HL-60 (cell line): ENCODE data around the gene FDX2.
A peak's percentile ranks its signal among the peaks of the same experiment; 100 is the strongest.

Source experiments
- DNase-seq, 2 experiments: peaks; one replicate each; pipeline ENCODE4 v3.0.0-alpha.2; 2010 to 2020; ENCODE audit warnings: low read depth in 1 of 2, low spot score in 1 of 2
- H3K27ac ChIP-seq: fragments of 250-450 bp; sonication (Bioruptor Pico); replicated peaks from 2 replicates; pipeline ENCODE4 v1.5.1; 2020; ENCODE audit warnings: mild to moderate bottlenecking, moderate library complexity
- H3K27me3 ChIP-seq: fragments of 250-450 bp; sonication (Bioruptor Pico); 2 replicates; pipeline ENCODE4 v1.5.1; 2021; ENCODE audit warnings: mild to moderate bottlenecking, moderate library complexity; ENCODE audit not compliant: insufficient read depth, poor library complexity, severe bottlenecking
- H3K4me3 ChIP-seq: replicated peaks from 2 replicates; pipeline ENCODE4 v1.5.1; 2011; ENCODE audit warnings: mild to moderate bottlenecking, control low read depth, low read length; ENCODE audit not compliant: insufficient read depth
- GABPA ChIP-seq: IDR thresholded peaks from 2 replicates; pipeline ENCODE4 v1.6.1; 2012; ENCODE audit warnings: low read depth
- POLR2AphosphoS5 ChIP-seq: IDR thresholded peaks from 2 replicates; pipeline ENCODE4 v1.6.1; 2012; ENCODE audit warnings: low read depth
- SPI1 ChIP-seq: IDR thresholded peaks from 2 replicates; pipeline ENCODE4 v1.6.1; 2012; ENCODE audit warnings: low read depth, mild to moderate bottlenecking, borderline replicate concordance
- TF ChIP-seq, protein P1 (sequence below): IDR thresholded peaks from 2 replicates; pipeline ENCODE4 v1.6.1; 2012; ENCODE audit warnings: low read depth; ENCODE audit not compliant: insufficient replicate concordance
- TF ChIP-seq, protein P2 (sequence below): IDR thresholded peaks from one replicate; pipeline ENCODE4 v1.5.1; 2011; ENCODE audit warnings: low read length, control low read depth, inconsistent platforms; ENCODE audit not compliant: insufficient read depth

Gene FDX2

DNA sequence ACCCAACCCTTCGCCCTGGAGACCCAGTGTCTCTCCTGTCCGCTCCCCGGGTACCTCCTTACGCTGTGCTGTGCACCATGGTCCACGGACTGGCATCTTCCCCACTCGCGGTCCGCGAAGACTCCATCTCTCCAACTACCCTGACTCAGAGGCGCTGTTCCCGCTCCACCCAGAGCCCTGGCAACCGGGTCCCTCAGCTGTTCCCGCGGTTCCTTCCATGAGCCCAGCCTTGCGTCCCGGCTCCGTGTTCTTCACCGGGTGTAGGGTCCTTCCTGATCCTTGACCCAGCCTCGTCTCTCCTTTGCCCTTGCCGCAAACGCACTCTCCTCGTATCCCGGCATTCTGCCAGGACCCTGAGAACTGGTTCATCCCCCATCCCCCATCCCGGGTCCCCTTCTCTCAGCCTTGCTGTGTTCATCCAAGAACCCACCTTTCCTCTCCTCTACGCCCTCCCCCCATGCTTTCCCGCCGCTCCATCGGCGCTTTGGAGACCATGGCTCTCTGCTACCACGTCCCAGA lies 25.4 kb downstream of the FDX2 start:
- DNase-seq = no peak
- no peak for TF ChIP-seq GABPA
- Histone ChIP-seq H3K27me3 (peaks cover 60% of the 10 kb centered on the region), H3K4me3 (peak overlapping the region; percentile 33; the same call in 1 of the 2 replicates), H3K27ac (no peak overlapping the region)

DNA sequence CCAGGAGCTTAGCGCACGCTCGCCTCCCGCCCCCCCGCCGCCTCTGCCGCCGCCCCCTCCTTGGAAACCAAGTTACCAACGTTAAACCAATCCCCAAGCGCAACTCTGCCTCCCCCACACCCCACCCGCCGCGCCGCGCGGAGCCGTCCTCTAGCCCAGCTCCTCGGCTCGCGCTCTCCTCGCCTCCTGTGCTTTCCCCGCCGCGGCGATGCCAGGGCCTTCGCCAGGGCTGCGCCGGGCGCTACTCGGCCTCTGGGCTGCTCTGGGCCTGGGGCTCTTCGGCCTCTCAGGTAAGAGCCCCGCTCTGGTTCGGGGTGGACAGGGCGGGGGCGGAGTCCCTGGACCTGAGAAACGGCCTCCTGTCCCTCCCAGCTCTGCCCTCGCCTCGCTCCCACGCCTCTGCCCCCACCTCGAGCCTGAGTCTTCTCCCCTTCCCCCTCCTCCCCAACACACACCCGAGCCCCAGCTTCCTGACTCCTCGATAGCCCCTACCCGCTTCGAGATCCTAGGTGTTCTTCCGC lies 25.9 kb downstream of the FDX2 start, which contains the start of gene ICAM5:
ICAM5 (plus strand) TSS at position 117 of the 521 bp plus-strand sequence; CDS start at position 209, 92 bp downstream.
- H3K4me3 ChIP-seq = peak within 1 kb of the TSS; percentile 33
- peaks cover 55% of the 10 kb centered on the region for H3K27me3 ChIP-seq
- DNase-seq = no peak
- TF ChIP-seq POLR2AphosphoS5 = no peak
- H3K27ac ChIP-seq = no peak within 1 kb of the TSS

DNA sequence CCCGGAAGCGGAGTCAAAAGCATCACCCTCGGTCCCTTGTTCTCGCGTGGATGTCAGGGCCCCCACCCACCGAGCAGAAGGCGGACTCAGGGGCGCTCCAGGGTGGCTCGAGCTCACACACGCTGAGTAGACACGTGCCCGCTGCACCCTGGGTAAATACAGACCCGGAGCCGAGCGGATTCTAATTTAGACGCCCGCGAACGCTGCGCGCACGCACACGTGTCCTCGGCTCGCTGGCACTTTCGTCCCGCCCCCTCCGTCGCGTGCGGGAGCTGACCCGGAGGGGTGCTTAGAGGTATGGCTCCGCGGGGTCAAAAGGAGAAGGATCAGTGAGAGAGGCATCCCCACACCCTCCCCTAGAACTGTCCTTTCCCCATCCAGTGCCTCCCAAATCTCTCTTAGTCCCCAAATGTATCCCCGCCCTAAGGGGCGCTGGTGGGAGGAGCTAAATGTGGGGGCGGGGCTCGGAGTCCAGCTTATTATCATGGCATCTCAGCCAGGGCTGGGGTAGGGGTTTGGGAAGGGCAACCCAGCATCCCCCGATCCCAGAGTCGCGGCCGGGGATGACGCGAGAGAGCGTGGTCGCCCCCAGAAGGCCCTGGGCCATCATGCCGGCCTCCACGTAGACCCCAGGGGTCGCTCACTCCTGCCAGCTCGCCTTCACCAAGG lies 26.5 kb downstream of the FDX2 start:
- no peak overlapping the region for H3K27ac ChIP-seq
- peaks cover 49% of the 10 kb centered on the region for H3K27me3 ChIP-seq
- peak in 1 of 2 experiments; percentile 43 for DNase-seq
- TF ChIP-seq, protein P1, sequence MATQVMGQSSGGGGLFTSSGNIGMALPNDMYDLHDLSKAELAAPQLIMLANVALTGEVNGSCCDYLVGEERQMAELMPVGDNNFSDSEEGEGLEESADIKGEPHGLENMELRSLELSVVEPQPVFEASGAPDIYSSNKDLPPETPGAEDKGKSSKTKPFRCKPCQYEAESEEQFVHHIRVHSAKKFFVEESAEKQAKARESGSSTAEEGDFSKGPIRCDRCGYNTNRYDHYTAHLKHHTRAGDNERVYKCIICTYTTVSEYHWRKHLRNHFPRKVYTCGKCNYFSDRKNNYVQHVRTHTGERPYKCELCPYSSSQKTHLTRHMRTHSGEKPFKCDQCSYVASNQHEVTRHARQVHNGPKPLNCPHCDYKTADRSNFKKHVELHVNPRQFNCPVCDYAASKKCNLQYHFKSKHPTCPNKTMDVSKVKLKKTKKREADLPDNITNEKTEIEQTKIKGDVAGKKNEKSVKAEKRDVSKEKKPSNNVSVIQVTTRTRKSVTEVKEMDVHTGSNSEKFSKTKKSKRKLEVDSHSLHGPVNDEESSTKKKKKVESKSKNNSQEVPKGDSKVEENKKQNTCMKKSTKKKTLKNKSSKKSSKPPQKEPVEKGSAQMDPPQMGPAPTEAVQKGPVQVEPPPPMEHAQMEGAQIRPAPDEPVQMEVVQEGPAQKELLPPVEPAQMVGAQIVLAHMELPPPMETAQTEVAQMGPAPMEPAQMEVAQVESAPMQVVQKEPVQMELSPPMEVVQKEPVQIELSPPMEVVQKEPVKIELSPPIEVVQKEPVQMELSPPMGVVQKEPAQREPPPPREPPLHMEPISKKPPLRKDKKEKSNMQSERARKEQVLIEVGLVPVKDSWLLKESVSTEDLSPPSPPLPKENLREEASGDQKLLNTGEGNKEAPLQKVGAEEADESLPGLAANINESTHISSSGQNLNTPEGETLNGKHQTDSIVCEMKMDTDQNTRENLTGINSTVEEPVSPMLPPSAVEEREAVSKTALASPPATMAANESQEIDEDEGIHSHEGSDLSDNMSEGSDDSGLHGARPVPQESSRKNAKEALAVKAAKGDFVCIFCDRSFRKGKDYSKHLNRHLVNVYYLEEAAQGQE = no peak
- TF ChIP-seq POLR2AphosphoS5 = no peak
- no peak for TF ChIP-seq SPI1
- TF ChIP-seq GABPA = no peak
- TF ChIP-seq, protein P2, sequence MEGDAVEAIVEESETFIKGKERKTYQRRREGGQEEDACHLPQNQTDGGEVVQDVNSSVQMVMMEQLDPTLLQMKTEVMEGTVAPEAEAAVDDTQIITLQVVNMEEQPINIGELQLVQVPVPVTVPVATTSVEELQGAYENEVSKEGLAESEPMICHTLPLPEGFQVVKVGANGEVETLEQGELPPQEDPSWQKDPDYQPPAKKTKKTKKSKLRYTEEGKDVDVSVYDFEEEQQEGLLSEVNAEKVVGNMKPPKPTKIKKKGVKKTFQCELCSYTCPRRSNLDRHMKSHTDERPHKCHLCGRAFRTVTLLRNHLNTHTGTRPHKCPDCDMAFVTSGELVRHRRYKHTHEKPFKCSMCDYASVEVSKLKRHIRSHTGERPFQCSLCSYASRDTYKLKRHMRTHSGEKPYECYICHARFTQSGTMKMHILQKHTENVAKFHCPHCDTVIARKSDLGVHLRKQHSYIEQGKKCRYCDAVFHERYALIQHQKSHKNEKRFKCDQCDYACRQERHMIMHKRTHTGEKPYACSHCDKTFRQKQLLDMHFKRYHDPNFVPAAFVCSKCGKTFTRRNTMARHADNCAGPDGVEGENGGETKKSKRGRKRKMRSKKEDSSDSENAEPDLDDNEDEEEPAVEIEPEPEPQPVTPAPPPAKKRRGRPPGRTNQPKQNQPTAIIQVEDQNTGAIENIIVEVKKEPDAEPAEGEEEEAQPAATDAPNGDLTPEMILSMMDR = no peak
- H3K4me3 ChIP-seq = peak overlapping the region; percentile 16

DNA sequence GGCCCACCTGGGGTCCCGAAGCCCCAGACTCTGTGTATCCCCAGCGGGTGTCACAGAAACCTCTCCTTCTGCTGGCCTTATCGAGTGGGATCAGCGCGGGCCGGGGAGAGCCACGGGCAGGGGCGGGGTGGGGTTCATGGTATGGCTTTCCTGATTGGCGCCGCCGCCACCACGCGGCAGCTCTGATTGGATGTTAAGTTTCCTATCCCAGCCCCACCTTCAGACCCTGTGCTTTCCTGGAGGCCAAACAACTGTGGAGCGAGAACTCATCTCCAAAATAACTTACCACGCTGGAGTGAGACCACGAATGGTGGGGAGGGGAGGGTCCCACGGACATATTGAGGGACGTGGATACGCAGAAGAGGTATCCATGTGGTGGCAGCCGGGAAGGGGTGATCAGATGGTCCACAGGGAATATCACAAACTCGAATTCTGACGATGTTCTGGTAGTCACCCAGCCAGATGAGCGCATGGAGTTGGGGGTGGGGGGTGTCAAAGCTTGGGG lies 27.1 kb downstream of the FDX2 start:
- no peak overlapping the region for H3K4me3 ChIP-seq
- no peak for DNase-seq
- no peak for TF ChIP-seq POLR2AphosphoS5
- no peak for TF ChIP-seq GABPA
- no peak for TF ChIP-seq SPI1
- TF ChIP-seq, protein P1 = no peak
- TF ChIP-seq, protein P2 = no peak
- H3K27ac ChIP-seq = no peak overlapping the region
- H3K27me3 ChIP-seq = peaks cover 44% of the 10 kb centered on the region
